Measurements from ENCODE around the gene S100A2. TPM values are rescaled to one million over a fixed set of nuclear protein-coding genes. Genes with fewer than 3 reads are reported as not detected.

S100A2 gene
- polyA plus RNA-seq (ENCODE audit: insufficient read length in 4 of 4), result 10 to 100 TPM in 1 of 4 donors, 1 to 10 TPM in 3; 6.2 to 11.8 (median 8.0) TPM

GRCh38 chr1:153565529-153566374 lies at the start of gene S100A2:
TSS of gene S100A2 (minus strand) at chr1:153565844. CDS start at chr1:153563877, 1,967 bp downstream.
- no peak for DNase-seq (ENCODE audit: low read depth in 4 of 4, low spot score in 3 of 4)

GRCh38 chr1:153615406-153615805 lies 49.8 kb upstream of the S100A2 start:
- no peak for DNase-seq (ENCODE audit: low read depth in 4 of 4, low spot score in 3 of 4)

- no peak for DNase-seq (ENCODE audit: low read depth in 4 of 4, low spot score in 3 of 4)
These were observed 49.3 kb upstream of the S100A2 start for GRCh38 chr1:153614906-153615305.

GRCh38 chr1:153614189-153614900 lies 48.7 kb upstream of the S100A2 start:
- DNase-seq (ENCODE audit: low read depth in 4 of 4, low spot score in 3 of 4), result no peak

- DNase-seq (ENCODE audit: low read depth in 4 of 4, low spot score in 3 of 4), result no peak
These were observed 47.8 kb upstream of the S100A2 start for GRCh38 chr1:153613406-153613805.

GRCh38 chr1:153612755-153613331 lies 47.2 kb upstream of the S100A2 start, which contains the start of gene S100A16:
TSS of gene S100A16 (minus strand) at chr1:153613137. CDS start at chr1:153608151, 4,986 bp downstream.
- DNase-seq (ENCODE audit: low read depth in 4 of 4, low spot score in 3 of 4), result no peak

GRCh38 chr1:153612111-153612754 lies 46.6 kb upstream of the S100A2 start:
- no peak for DNase-seq (ENCODE audit: low read depth in 4 of 4, low spot score in 3 of 4)

GRCh38 chr1:153611356-153611755 lies 45.7 kb upstream of the S100A2 start:
- DNase-seq (ENCODE audit: low read depth in 4 of 4, low spot score in 3 of 4), result no peak

- no peak for DNase-seq (ENCODE audit: low read depth in 4 of 4, low spot score in 3 of 4)
These were observed 45.2 kb upstream of the S100A2 start for GRCh38 chr1:153610811-153611301.

GRCh38 chr1:153610334-153610733 lies 44.7 kb upstream of the S100A2 start:
- DNase-seq (ENCODE audit: low read depth in 4 of 4, low spot score in 3 of 4), result no peak

GRCh38 chr1:153609585-153609907 lies 43.9 kb upstream of the S100A2 start:
- no peak for DNase-seq (ENCODE audit: low read depth in 4 of 4, low spot score in 3 of 4)

- no peak for DNase-seq (ENCODE audit: low read depth in 4 of 4, low spot score in 3 of 4)
These were observed 43.3 kb upstream of the S100A2 start for GRCh38 chr1:153608742-153609584.

GRCh38 chr1:153608089-153608682 lies 42.5 kb upstream of the S100A2 start:
- no peak for DNase-seq (ENCODE audit: low read depth in 4 of 4, low spot score in 3 of 4)

- DNase-seq (ENCODE audit: low read depth in 4 of 4, low spot score in 3 of 4), result no peak
These were observed 41.7 kb upstream of the S100A2 start for GRCh38 chr1:153607381-153607780.

- DNase-seq (ENCODE audit: low read depth in 4 of 4, low spot score in 3 of 4), result no peak
These were observed 40.5 kb upstream of the S100A2 start for GRCh38 chr1:153606194-153606593.

- DNase-seq (ENCODE audit: low read depth in 4 of 4, low spot score in 3 of 4), result no peak
These were observed 37.1 kb upstream of the S100A2 start for GRCh38 chr1:153602749-153603148.

GRCh38 chr1:153599847-153600246 lies 34.2 kb upstream of the S100A2 start:
- DNase-seq (ENCODE audit: low read depth in 4 of 4, low spot score in 3 of 4), result no peak

- no peak for DNase-seq (ENCODE audit: low read depth in 4 of 4, low spot score in 3 of 4)
These were observed 32.9 kb upstream of the S100A2 start for GRCh38 chr1:153598309-153599172.
